Gastroesophageal sphincter (tissue), 3 donors: Measurements from ENCODE around the gene C5orf46.

Experiments
- POLR2A ChIP-seq, 2 donors: fragments of 450-650 bp; IDR thresholded peaks; one replicate each; pipeline ENCODE4 v1.6.1; 2017; ENCODE audit warnings: antibody characterized with exemption in 2 of 2, mild to moderate bottlenecking in 2 of 2, moderate library complexity in 1 of 2
- POLR2AphosphoS5 ChIP-seq: sonication (generic); formaldehyde crosslinking; IDR thresholded peaks from one replicate; pipeline ENCODE4 v1.6.1; 2017; ENCODE audit warnings: antibody characterized with exemption
- TF ChIP-seq, protein P1 (sequence below), 4 experiments: fragments of 200-600 bp in 2 of 4; fragments of 450-650 bp in 2 of 4; sonication (generic) in 1 of 4; IDR thresholded peaks; one replicate each; pipeline ENCODE4 v1.5.1; 2017 to 2019; ENCODE audit warnings: antibody characterized with exemption in 4 of 4, mild to moderate bottlenecking in 2 of 4, moderate library complexity in 2 of 4

DNA sequence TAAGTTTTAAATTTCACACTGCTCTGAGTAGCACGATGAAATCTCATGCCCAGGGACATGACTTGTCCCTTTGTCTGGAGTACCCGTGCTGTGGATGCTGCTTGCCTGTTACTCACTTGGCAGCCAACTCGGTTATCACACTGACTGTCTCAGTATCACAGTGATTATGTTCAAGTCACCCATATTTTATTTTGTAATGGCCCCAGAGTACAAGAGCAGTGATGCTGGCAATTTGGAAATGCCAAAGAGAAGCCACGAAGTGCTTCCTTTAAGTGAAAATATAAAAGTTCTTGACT is 50.6 kb downstream of the C5orf46 start:
- TF ChIP-seq POLR2AphosphoS5 (no peak), POLR2A (IDR thresholded peaks at IDR 0.05) (no peak)
- TF ChIP-seq, protein P1, sequence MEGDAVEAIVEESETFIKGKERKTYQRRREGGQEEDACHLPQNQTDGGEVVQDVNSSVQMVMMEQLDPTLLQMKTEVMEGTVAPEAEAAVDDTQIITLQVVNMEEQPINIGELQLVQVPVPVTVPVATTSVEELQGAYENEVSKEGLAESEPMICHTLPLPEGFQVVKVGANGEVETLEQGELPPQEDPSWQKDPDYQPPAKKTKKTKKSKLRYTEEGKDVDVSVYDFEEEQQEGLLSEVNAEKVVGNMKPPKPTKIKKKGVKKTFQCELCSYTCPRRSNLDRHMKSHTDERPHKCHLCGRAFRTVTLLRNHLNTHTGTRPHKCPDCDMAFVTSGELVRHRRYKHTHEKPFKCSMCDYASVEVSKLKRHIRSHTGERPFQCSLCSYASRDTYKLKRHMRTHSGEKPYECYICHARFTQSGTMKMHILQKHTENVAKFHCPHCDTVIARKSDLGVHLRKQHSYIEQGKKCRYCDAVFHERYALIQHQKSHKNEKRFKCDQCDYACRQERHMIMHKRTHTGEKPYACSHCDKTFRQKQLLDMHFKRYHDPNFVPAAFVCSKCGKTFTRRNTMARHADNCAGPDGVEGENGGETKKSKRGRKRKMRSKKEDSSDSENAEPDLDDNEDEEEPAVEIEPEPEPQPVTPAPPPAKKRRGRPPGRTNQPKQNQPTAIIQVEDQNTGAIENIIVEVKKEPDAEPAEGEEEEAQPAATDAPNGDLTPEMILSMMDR (IDR thresholded peaks at IDR 0.05) = no peak
